Gastroesophageal sphincter (tissue), 4 donors: ENCODE results near the gene TBRG4. TPM values are rescaled to one million over a fixed set of nuclear protein-coding genes. Genes with fewer than 3 reads are reported as not detected.

Source experiments
- ATAC-seq: fragments of 150-250 bp; one replicate; pipeline ENCODE4 v1.9.1; 2016; ENCODE audit warnings: mild to moderate bottlenecking, moderate library complexity
- H3K27ac ChIP-seq, 4 donors: fragments of 200-600 bp; sonication (generic) in 3 of 4; 1 replicate in 3 of 4; 2 replicates in 1 of 4; pipeline ENCODE4 v1.5.1; 2016 to 2019
- H3K27me3 ChIP-seq: fragments of 200-600 bp; sonication (generic); one replicate; pipeline ENCODE4 v1.5.1; 2019
- H3K36me3 ChIP-seq, 2 donors: fragments of 200-600 bp; sonication (generic); one replicate each; pipeline ENCODE4 v1.5.1; 2019; ENCODE audit warnings: control low read depth in 1 of 2
- H3K4me1 ChIP-seq, 3 donors: fragments of 200-600 bp; sonication (generic); 1 replicate in 2 of 3; 2 replicates in 1 of 3; pipeline ENCODE4 v1.5.1; 2016 to 2019; ENCODE audit warnings: control low read depth in 2 of 3
- H3K4me3 ChIP-seq, 2 donors: fragments of 200-600 bp; sonication (generic); one replicate each; pipeline ENCODE4 v1.5.1; 2019; ENCODE audit warnings: mild to moderate bottlenecking in 1 of 2, moderate library complexity in 1 of 2
- H3K9me3 ChIP-seq, 3 donors: fragments of 200-600 bp; sonication (generic); one replicate each; pipeline ENCODE4 v1.5.1; 2017 to 2019; ENCODE audit warnings: control low read depth in 2 of 3
- EP300 ChIP-seq: sonication (generic); formaldehyde crosslinking; IDR thresholded peaks from one replicate; pipeline ENCODE4 v1.6.1; 2017; ENCODE audit warnings: antibody characterized with exemption, mild to moderate bottlenecking
- POLR2A ChIP-seq, 2 donors: fragments of 450-650 bp; IDR thresholded peaks; one replicate each; pipeline ENCODE4 v1.6.1; 2017; ENCODE audit warnings: antibody characterized with exemption in 2 of 2, mild to moderate bottlenecking in 2 of 2, moderate library complexity in 1 of 2
- POLR2AphosphoS5 ChIP-seq: sonication (generic); formaldehyde crosslinking; IDR thresholded peaks from one replicate; pipeline ENCODE4 v1.6.1; 2017; ENCODE audit warnings: antibody characterized with exemption
- WGBS, 2 donors: methylation state at CpG; one replicate each; pipeline ENCODE4 v1.1.5; 2018; ENCODE audit warnings: low coverage in 1 of 2; 5-methylcytosine and 5-hydroxymethylcytosine counted together
- small RNA-seq, 4 donors: library from RNA; depleted of rRNA; stranded (forward); fragments of <200 nt; gene quantifications; one replicate each; pipeline ENCODE3, GENCODE V24; 2016
- total RNA-seq, 4 donors: library from RNA; depleted of rRNA; stranded (reverse); fragments of >200 nt; gene quantifications; one replicate each; pipeline ENCODE4 v1.1.0, GENCODE V29; 2016
- TF ChIP-seq, protein P1 (sequence below), 4 experiments: fragments of 200-600 bp in 2 of 4; fragments of 450-650 bp in 2 of 4; sonication (generic) in 1 of 4; IDR thresholded peaks; one replicate each; pipeline ENCODE4 v1.5.1; 2017 to 2019; ENCODE audit warnings: antibody characterized with exemption in 4 of 4, mild to moderate bottlenecking in 2 of 4, moderate library complexity in 2 of 4

Gene TBRG4
- total RNA-seq, 4 donors from 2014 or later, result 38.7 to 66.6 (median 54.7) TPM

DNA sequence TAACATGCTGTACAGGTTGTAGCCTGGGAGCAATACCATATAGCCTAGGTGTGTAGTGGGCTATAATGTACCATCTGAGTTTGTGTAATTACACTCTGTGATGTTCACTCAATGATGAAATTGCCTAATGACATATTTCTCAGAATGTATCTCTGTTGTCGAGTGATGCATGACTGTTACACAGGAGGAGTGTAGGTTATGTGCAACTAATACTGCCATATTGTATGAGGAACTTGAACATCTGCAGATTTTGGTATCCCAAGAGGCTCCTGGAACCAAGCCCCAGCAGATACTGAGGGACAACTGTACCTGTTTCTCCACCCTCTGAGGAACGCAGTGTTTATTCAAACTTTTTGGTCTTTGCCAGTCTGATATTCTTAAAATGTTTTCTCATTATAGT is 61.3 kb downstream of the TBRG4 start:
- WGBS, 2 donors, result 61 to 73% methylated on average over 2 of the region's 2 CpGs
- H3K4me3 ChIP-seq, result no peak overlapping the region
- H3K9me3 ChIP-seq, result no peaks in the 10 kb centered on the region
- ATAC-seq, result no peak
- no peaks in the 10 kb centered on the region for H3K4me1 ChIP-seq
- peaks cover 0 to 72% of the 10 kb centered on the region in 2 donors for H3K36me3 ChIP-seq
- no peaks in the 10 kb centered on the region for H3K27me3 ChIP-seq
- no peak overlapping the region for H3K27ac ChIP-seq
- TF ChIP-seq POLR2A (IDR thresholded peaks at IDR 0.05), result no peak
- TF ChIP-seq EP300, result no peak
- TF ChIP-seq, protein P1, sequence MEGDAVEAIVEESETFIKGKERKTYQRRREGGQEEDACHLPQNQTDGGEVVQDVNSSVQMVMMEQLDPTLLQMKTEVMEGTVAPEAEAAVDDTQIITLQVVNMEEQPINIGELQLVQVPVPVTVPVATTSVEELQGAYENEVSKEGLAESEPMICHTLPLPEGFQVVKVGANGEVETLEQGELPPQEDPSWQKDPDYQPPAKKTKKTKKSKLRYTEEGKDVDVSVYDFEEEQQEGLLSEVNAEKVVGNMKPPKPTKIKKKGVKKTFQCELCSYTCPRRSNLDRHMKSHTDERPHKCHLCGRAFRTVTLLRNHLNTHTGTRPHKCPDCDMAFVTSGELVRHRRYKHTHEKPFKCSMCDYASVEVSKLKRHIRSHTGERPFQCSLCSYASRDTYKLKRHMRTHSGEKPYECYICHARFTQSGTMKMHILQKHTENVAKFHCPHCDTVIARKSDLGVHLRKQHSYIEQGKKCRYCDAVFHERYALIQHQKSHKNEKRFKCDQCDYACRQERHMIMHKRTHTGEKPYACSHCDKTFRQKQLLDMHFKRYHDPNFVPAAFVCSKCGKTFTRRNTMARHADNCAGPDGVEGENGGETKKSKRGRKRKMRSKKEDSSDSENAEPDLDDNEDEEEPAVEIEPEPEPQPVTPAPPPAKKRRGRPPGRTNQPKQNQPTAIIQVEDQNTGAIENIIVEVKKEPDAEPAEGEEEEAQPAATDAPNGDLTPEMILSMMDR (IDR thresholded peaks at IDR 0.05), result no peak
- no peak for TF ChIP-seq POLR2AphosphoS5

Small RNA genes within 50 kb of the gene (small RNA-seq; reads per million reads assigned to genes)
- 1.9 to 10.6 (median 6.6) reads per million in 4 donors for gene SNORA5A
- gene SNORA5B, result 0 reads per million in 4 donors
- 69.0 to 233 (median 102) reads per million in 4 donors for gene SNORA5C

Other genes with a start within 250 kb of the TBRG4 start
- 10 to 100 TPM; 35.0 to 54.3 (median 45.7) TPM for gene PURB, start 226.2 kb downstream of the TBRG4 start, total RNA-seq
- gene MYO1G, start 132.7 kb downstream of the TBRG4 start, total RNA-seq, result 1 to 10 TPM; 1.4 to 3.6 (median 2.0) TPM
- 10 to 100 TPM; 35.8 to 62.0 (median 51.9) TPM for gene CCM2, start 111.5 kb downstream of the TBRG4 start, total RNA-seq
- gene NACAD, start 22.7 kb downstream of the TBRG4 start, total RNA-seq, result 10 to 100 TPM in 1 of 4 donors, 1 to 10 TPM in 3; 6.0 to 10.6 (median 7.2) TPM
- 10 to 100 TPM; 31.9 to 66.5 (median 46.1) TPM for gene RAMP3, start 46.1 kb upstream of the TBRG4 start, total RNA-seq